ENCODE data around the gene SCGN.

The SCGN gene

GRCh38 chr6:25608558-25609174 lies 43.3 kb upstream of the SCGN start:
- no peaks in the 10 kb centered on the region for H3K79me2 ChIP-seq (ENCODE audit: control insufficient read depth, insufficient read depth, low read length, poor library complexity)
- WGBS (ENCODE audit: extremely low coverage, insufficient coverage, insufficient read length): no CpG with 5 or more reads among the region's 5 CpGs

GRCh38 chr6:25612666-25613065 lies 39.3 kb upstream of the SCGN start:
- Histone ChIP-seq H3K18ac (ENCODE audit: low read length) (no peak overlapping the region), H3K14ac (ENCODE audit: low read length) (no peak overlapping the region), H3K4me2 (ENCODE audit: low read length) (no peak overlapping the region), H2AFZ (ENCODE audit: insufficient read depth, low read length, poor library complexity) (no peak overlapping the region), H3K4ac (ENCODE audit: low read depth, low read length) (no peak overlapping the region), H4K12ac (ENCODE audit: low read depth, low read length) (no peak overlapping the region), H3K23ac (ENCODE audit: low read length) (no peak overlapping the region), H2AK5ac (ENCODE audit: low read length) (no peak overlapping the region), H3K79me1 (ENCODE audit: low read length) (no peaks in the 10 kb centered on the region), H3K27me3 (ENCODE audit: insufficient read depth, low read length) (no peaks in the 10 kb centered on the region), H2BK12ac (ENCODE audit: low read length) (no peak overlapping the region), H3K79me2 (ENCODE audit: control insufficient read depth, insufficient read depth, low read length, poor library complexity) (no peaks in the 10 kb centered on the region), H3K9ac (ENCODE audit: low read length) (no peak overlapping the region), H4K91ac (ENCODE audit: low read depth, low read length) (no peak overlapping the region), H3K4me1 (ENCODE audit: control insufficient read depth in 1 of 2, insufficient read depth in 2 of 2, low read length in 2 of 2) (no peaks in the 10 kb centered on the region), H3K9me3 (ENCODE audit: insufficient read depth, low read depth, low read length) (no peaks in the 10 kb centered on the region), H3K27ac (ENCODE audit: low read depth, low read length) (no peak overlapping the region), H4K8ac (ENCODE audit: low read depth, low read length) (no peak overlapping the region), H3K36me3 (ENCODE audit: control insufficient read depth in 1 of 2, insufficient read depth in 2 of 2, low read length in 2 of 2) (peaks cover 0 to 3% of the 10 kb centered on the region in 2 experiments), H2BK120ac (ENCODE audit: insufficient read depth, low read length, poor library complexity) (no peak overlapping the region), H3K4me3 (ENCODE audit: low read depth, low read length) (no peak overlapping the region), H2BK5ac (ENCODE audit: low read depth, low read length, poor library complexity) (no peak overlapping the region)
- DNase-seq: no peak
- no CpG with 5 or more reads among the region's 3 CpGs for WGBS (ENCODE audit: extremely low coverage, insufficient coverage, insufficient read length)

More at GRCh38 chr6:25608558-25609174, 43.3 kb upstream of the SCGN start:
- H3K4ac ChIP-seq (ENCODE audit: low read depth, low read length): no peak overlapping the region
- no peak overlapping the region for H3K4me2 ChIP-seq (ENCODE audit: low read length)
- H3K27me3 ChIP-seq (ENCODE audit: insufficient read depth, low read length): no peaks in the 10 kb centered on the region
- H3K18ac ChIP-seq (ENCODE audit: low read length): no peak overlapping the region
- no peaks in the 10 kb centered on the region for H3K4me1 ChIP-seq (ENCODE audit: control insufficient read depth in 1 of 2, insufficient read depth in 2 of 2, low read length in 2 of 2)
- no peak overlapping the region for H2BK12ac ChIP-seq (ENCODE audit: low read length)
- H4K12ac ChIP-seq (ENCODE audit: low read depth, low read length): no peak overlapping the region
- no peak overlapping the region for H2AK5ac ChIP-seq (ENCODE audit: low read length)
- no peak overlapping the region for H2BK5ac ChIP-seq (ENCODE audit: low read depth, low read length, poor library complexity)
- H3K4me3 ChIP-seq (ENCODE audit: low read depth, low read length): no peak overlapping the region
- no peak overlapping the region for H4K91ac ChIP-seq (ENCODE audit: low read depth, low read length)
- H3K14ac ChIP-seq (ENCODE audit: low read length): no peak overlapping the region
- no peak overlapping the region for H4K8ac ChIP-seq (ENCODE audit: low read depth, low read length)
- H2AFZ ChIP-seq (ENCODE audit: insufficient read depth, low read length, poor library complexity): no peak overlapping the region
- H3K27ac ChIP-seq (ENCODE audit: low read depth, low read length): no peak overlapping the region
- peak overlapping the region; percentile 58 for H3K9ac ChIP-seq (ENCODE audit: low read length)
- no peaks in the 10 kb centered on the region for H3K9me3 ChIP-seq (ENCODE audit: insufficient read depth, low read depth, low read length)
- H3K36me3 ChIP-seq (ENCODE audit: control insufficient read depth in 1 of 2, insufficient read depth in 2 of 2, low read length in 2 of 2): peaks cover 0 to 3% of the 10 kb centered on the region in 2 experiments
- H3K79me1 ChIP-seq (ENCODE audit: low read length): no peaks in the 10 kb centered on the region
- no peak overlapping the region for H3K23ac ChIP-seq (ENCODE audit: low read length)
- DNase-seq: no peak
- H2BK120ac ChIP-seq (ENCODE audit: insufficient read depth, low read length, poor library complexity): no peak overlapping the region

- Histone ChIP-seq H2BK12ac (ENCODE audit: low read length) (no peak overlapping the region), H4K8ac (ENCODE audit: low read depth, low read length) (no peak overlapping the region), H3K36me3 (ENCODE audit: control insufficient read depth in 1 of 2, insufficient read depth in 2 of 2, low read length in 2 of 2) (peaks cover 0 to 3% of the 10 kb centered on the region in 2 experiments), H2BK120ac (ENCODE audit: insufficient read depth, low read length, poor library complexity) (no peak overlapping the region), H3K14ac (ENCODE audit: low read length) (no peak overlapping the region), H4K91ac (ENCODE audit: low read depth, low read length) (no peak overlapping the region), H3K9me3 (ENCODE audit: insufficient read depth, low read depth, low read length) (no peaks in the 10 kb centered on the region), H3K4ac (ENCODE audit: low read depth, low read length) (no peak overlapping the region), H3K27me3 (ENCODE audit: insufficient read depth, low read length) (no peaks in the 10 kb centered on the region), H3K27ac (ENCODE audit: low read depth, low read length) (no peak overlapping the region), H2AFZ (ENCODE audit: insufficient read depth, low read length, poor library complexity) (no peak overlapping the region), H3K9ac (ENCODE audit: low read length) (no peak overlapping the region), H3K18ac (ENCODE audit: low read length) (no peak overlapping the region), H2BK5ac (ENCODE audit: low read depth, low read length, poor library complexity) (no peak overlapping the region), H3K4me3 (ENCODE audit: low read depth, low read length) (no peak overlapping the region), H3K4me1 (ENCODE audit: control insufficient read depth in 1 of 2, insufficient read depth in 2 of 2, low read length in 2 of 2) (no peaks in the 10 kb centered on the region), H3K79me2 (ENCODE audit: control insufficient read depth, insufficient read depth, low read length, poor library complexity) (no peaks in the 10 kb centered on the region), H3K23ac (ENCODE audit: low read length) (no peak overlapping the region), H3K4me2 (ENCODE audit: low read length) (no peak overlapping the region), H4K12ac (ENCODE audit: low read depth, low read length) (no peak overlapping the region), H2AK5ac (ENCODE audit: low read length) (no peak overlapping the region), H3K79me1 (ENCODE audit: low read length) (no peaks in the 10 kb centered on the region)
- no peak for DNase-seq
- WGBS (ENCODE audit: extremely low coverage, insufficient coverage, insufficient read length): no CpG with 5 or more reads among the region's 1 CpG
These were observed 38.6 kb upstream of the SCGN start for GRCh38 chr6:25613415-25613814.

- no peak overlapping the region for H4K8ac ChIP-seq (ENCODE audit: low read depth, low read length)
- no peak for DNase-seq
- no peak overlapping the region for H3K9ac ChIP-seq (ENCODE audit: low read length)
- H2AK5ac ChIP-seq (ENCODE audit: low read length): no peak overlapping the region
- no peak overlapping the region for H4K12ac ChIP-seq (ENCODE audit: low read depth, low read length)
- H3K4me1 ChIP-seq (ENCODE audit: control insufficient read depth in 1 of 2, insufficient read depth in 2 of 2, low read length in 2 of 2): no peaks in the 10 kb centered on the region
- H3K36me3 ChIP-seq (ENCODE audit: control insufficient read depth in 1 of 2, insufficient read depth in 2 of 2, low read length in 2 of 2): peaks cover 0 to 3% of the 10 kb centered on the region in 2 experiments
- H3K4me2 ChIP-seq (ENCODE audit: low read length): no peak overlapping the region
- no peak overlapping the region for H3K4me3 ChIP-seq (ENCODE audit: low read depth, low read length)
- WGBS (ENCODE audit: extremely low coverage, insufficient coverage, insufficient read length): no CpG with 5 or more reads among the region's 4 CpGs
- H3K4ac ChIP-seq (ENCODE audit: low read depth, low read length): no peak overlapping the region
- no peaks in the 10 kb centered on the region for H3K27me3 ChIP-seq (ENCODE audit: insufficient read depth, low read length)
- H4K91ac ChIP-seq (ENCODE audit: low read depth, low read length): no peak overlapping the region
- no peak overlapping the region for H2AFZ ChIP-seq (ENCODE audit: insufficient read depth, low read length, poor library complexity)
- no peak overlapping the region for H3K14ac ChIP-seq (ENCODE audit: low read length)
- H2BK120ac ChIP-seq (ENCODE audit: insufficient read depth, low read length, poor library complexity): no peak overlapping the region
- no peak overlapping the region for H3K27ac ChIP-seq (ENCODE audit: low read depth, low read length)
- H3K18ac ChIP-seq (ENCODE audit: low read length): no peak overlapping the region
- H3K79me1 ChIP-seq (ENCODE audit: low read length): no peaks in the 10 kb centered on the region
- no peak overlapping the region for H2BK12ac ChIP-seq (ENCODE audit: low read length)
- no peaks in the 10 kb centered on the region for H3K79me2 ChIP-seq (ENCODE audit: control insufficient read depth, insufficient read depth, low read length, poor library complexity)
- H2BK5ac ChIP-seq (ENCODE audit: low read depth, low read length, poor library complexity): no peak overlapping the region
- H3K9me3 ChIP-seq (ENCODE audit: insufficient read depth, low read depth, low read length): no peaks in the 10 kb centered on the region
- H3K23ac ChIP-seq (ENCODE audit: low read length): no peak overlapping the region
These were observed 38.0 kb upstream of the SCGN start for GRCh38 chr6:25614052-25614451.
